NT2/D1 (cell line): ENCODE measurements around the gene SAE1.
A peak's percentile ranks its signal among the peaks of the same experiment; 100 is the strongest.

ENCODE experiments used
- DNase-seq: peaks from one replicate; pipeline ENCODE4 v3.0.0-alpha.2; 2011; ENCODE audit warnings: low read depth, low spot score
- H3K27me3 ChIP-seq: 2 replicates; pipeline ENCODE4 v1.6.0; 2011; ENCODE audit warnings: mild to moderate bottlenecking; ENCODE audit not compliant: insufficient read length, insufficient read depth
- H3K36me3 ChIP-seq: 2 replicates; pipeline ENCODE4 v1.6.1; 2011; ENCODE audit warnings: mild to moderate bottlenecking, low read length, mixed read lengths; ENCODE audit not compliant: insufficient read depth, insufficient read length
- H3K4me1 ChIP-seq: 2 replicates; pipeline ENCODE4 v1.5.1; 2011; ENCODE audit not compliant: insufficient read depth, insufficient read length
- H3K4me3 ChIP-seq: 2 replicates; pipeline ENCODE4 v1.5.1; 2011; ENCODE audit warnings: low read depth; ENCODE audit not compliant: insufficient read length
- H3K9ac ChIP-seq: 2 replicates; pipeline ENCODE4 v1.6.0; 2011; ENCODE audit warnings: low read depth; ENCODE audit not compliant: insufficient read length
- H3K9me3 ChIP-seq: 2 replicates; pipeline ENCODE4 v1.5.1; 2011; ENCODE audit warnings: mild to moderate bottlenecking, low read length; ENCODE audit not compliant: insufficient read depth
- SUZ12 ChIP-seq: IDR thresholded peaks from 2 replicates; pipeline ENCODE4 v1.6.1; 2011; ENCODE audit not compliant: insufficient read length, insufficient read depth; ENCODE audit errors: extremely low read depth
- YY1 ChIP-seq: IDR thresholded peaks from 2 replicates; pipeline ENCODE4 v1.6.1; 2011; ENCODE audit not compliant: insufficient read length, insufficient read depth
- ZNF274 ChIP-seq: IDR thresholded peaks from 2 replicates; pipeline ENCODE4 v1.6.1; 2011; ENCODE audit warnings: mild to moderate bottlenecking, low read depth, low read length

Gene SAE1

DNA sequence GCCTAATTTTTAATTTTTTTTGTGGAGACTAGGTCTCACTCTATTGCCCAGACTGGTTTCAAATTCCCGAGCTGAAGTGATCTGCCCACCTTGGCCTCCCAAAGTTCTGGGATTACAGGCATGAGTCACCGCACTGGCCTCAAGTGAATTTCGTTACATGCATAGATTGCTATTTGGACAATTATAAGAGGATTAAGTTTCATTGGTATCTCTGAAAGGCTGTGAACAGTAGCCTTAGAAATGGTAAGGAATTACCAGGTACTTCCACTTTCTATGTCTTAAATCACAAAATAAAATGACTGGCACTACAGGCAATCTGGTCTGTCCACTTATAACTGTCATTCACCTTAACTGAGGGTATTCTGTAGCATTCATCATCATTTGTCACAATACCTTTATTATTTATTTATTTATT, 122.8 kb downstream of the SAE1 start:
- Histone ChIP-seq H3K27me3 (no peaks in the 10 kb centered on the region), H3K9me3 (no peaks in the 10 kb centered on the region), H3K4me1 (peaks cover 4% of the 10 kb centered on the region), H3K36me3 (peaks cover 4% of the 10 kb centered on the region), H3K4me3 (no peak overlapping the region), H3K9ac (no peak overlapping the region)
- TF ChIP-seq SUZ12 = no peak
- DNase-seq = no peak

DNA sequence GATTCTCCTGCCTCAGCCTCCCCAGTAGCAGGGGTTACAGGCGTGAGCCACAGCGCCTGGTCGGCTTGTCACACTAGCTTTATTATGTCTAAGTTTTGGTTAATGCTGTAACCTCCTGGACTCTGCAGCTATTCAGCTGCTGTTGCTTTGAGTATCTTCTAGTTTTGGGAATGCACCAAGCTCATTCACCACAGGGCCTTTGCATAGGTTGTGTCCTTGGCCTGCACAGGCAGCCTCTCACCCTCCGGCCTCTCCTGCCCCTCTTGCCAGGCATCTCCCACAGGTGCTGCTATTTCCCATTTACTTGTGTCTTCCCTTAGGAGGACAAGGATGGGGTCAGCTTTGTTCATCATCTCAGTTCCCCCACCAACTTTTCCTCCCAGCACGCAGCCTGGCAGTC, 123.3 kb downstream of the SAE1 start:
- Histone ChIP-seq H3K27me3 (no peaks in the 10 kb centered on the region), H3K4me1 (peaks cover 7% of the 10 kb centered on the region), H3K4me3 (no peak overlapping the region), H3K9me3 (no peaks in the 10 kb centered on the region), H3K9ac (no peak overlapping the region), H3K36me3 (peaks cover 9% of the 10 kb centered on the region)
- TF ChIP-seq YY1 (no peak), ZNF274 (no peak), SUZ12 (no peak)
- DNase-seq = no peak

DNA sequence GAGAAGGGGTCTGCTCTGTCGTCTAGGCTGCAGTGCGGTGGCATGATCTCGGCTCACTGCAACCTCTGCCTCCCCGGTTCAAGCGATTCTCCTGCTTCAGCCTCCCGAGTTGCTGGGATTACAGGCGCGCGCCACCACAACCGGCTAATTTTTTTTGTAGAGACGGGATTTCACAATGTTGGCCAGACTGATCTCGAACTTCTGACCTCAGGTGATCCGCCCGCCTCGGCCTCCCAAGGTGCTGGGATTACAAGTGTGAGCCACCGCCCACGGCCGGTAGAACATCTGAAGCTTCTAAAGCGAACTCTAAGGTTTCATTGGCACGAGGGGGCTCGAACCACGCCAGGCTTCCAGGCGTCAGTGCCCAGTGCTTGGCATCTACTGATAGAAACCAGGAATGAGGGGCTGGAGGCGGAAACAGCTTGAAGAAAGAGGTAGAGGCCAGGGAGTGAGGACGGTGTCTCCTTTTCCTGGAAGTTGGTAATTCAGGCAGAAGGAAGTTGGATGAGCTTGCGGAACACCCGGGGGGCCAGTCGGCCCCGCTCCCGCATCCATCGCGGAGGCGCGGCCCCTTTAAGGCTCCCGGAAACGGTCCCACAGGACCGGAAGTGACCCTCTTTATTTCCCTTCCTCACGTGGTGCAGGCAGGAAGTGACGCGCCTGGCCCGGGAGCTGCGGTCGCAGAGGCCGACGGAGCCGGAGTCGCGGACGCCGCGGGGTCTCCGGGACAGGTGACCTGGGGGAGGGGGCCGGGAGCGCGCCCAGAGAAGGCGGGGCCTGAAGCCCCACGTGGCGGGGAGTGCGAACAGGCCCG, 125.5 kb downstream of the SAE1 start, which contains the start of gene CCDC9:
TSS of gene CCDC9 (plus strand) at position 647 of the 814 bp plus-strand sequence. CDS start 1,876 bp downstream, outside the sequence.
- Histone ChIP-seq H3K4me1 (peaks cover 16% of the 10 kb centered on the region), H3K4me3 (peak within 1 kb of the TSS; percentile 76), H3K9ac (peak within 1 kb of the TSS; percentile 86), H3K27me3 (no peaks in the 10 kb centered on the region), H3K36me3 (peaks cover 30% of the 10 kb centered on the region), H3K9me3 (no peaks in the 10 kb centered on the region)
- TF ChIP-seq ZNF274 (no peak), SUZ12 (no peak)
- DNase-seq = peak; percentile 88

DNA sequence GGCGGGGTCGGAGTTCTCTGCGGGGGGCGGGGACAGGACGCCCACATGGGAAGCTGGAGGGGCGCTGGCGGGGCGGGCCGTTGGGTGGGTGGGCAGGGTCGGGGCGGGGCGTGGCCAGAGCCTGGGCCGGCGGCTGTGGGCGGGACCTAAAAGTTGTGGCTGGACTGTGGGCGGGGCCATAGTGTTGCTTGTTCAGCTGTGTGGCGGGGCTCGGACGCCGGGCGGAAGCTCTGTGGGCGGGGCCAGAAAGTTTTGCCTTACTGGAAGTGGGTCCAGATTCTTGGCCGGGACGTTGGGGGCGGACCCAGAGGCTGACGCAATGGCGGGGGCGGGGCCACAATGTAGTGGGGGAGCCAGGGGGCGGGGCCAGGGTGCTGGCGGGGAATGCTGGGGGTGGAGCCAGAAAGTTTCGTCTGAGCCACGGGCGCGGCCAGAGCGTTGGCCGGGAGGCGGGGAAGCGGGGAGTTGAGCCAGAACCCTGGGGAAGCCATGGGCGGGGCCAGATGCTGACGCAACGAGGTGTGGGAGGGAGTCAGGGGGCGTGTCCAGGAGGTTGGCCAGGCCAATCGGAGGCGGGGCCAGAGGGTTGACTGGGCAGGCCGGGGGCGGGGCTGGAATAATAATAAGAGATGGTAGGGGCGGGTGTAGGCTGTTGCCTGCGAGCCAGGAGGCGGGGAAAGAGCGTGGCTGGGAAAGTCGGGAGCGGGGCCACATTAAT, 126.2 kb downstream of the SAE1 start:
- H3K36me3 ChIP-seq = peaks cover 33% of the 10 kb centered on the region
- H3K9ac ChIP-seq = no peak overlapping the region
- H3K4me3 ChIP-seq = peak overlapping the region; percentile 76
- no peaks in the 10 kb centered on the region for H3K9me3 ChIP-seq
- H3K4me1 ChIP-seq = peaks cover 16% of the 10 kb centered on the region
- DNase-seq = peak; percentile 93
- H3K27me3 ChIP-seq = no peaks in the 10 kb centered on the region
- TF ChIP-seq ZNF274 = no peak
- TF ChIP-seq YY1 = no peak
- no peak for TF ChIP-seq SUZ12

DNA sequence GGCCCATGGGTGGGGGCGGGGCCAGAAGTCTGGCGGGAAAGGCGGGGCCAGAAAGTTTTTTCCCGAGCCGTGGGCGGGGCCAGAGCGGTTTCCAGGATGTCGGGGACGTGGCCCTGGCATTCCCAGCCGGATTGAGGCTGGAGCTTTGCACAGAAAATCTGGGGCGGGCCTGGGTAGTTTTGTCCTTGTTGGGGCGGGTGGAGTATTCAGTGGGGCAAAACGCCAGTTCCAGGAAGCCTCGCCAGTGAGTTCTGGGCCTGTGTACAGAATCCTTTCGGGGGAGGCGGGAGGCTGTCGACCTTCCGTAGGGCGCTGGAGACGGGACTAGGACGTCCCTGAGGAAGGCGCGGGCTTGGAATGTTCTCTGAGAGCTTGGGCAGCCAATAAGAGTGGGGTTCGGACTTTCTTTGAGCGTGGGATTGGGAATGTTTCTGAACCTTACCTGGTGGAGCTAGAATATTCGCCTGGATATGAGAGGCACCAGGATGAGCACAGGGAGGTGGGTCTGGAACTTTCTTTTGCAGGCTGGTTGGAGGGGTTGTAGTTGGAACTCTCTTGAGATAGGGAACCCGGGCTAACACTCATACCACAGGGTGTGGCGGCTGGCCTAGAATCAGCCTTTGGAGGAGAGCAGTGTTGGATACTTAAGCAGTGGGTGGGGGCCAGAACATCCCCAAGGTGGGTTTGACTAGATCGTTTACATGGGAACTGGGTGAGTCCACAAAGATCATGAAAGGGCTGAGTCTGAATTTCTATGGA, 127.0 kb downstream of the SAE1 start:
- H3K9ac ChIP-seq = peak overlapping the region; percentile 84
- DNase-seq = no peak
- H3K9me3 ChIP-seq = no peaks in the 10 kb centered on the region
- H3K27me3 ChIP-seq = no peaks in the 10 kb centered on the region
- peaks cover 16% of the 10 kb centered on the region for H3K4me1 ChIP-seq
- peaks cover 37% of the 10 kb centered on the region for H3K36me3 ChIP-seq
- TF ChIP-seq ZNF274 (no peak), SUZ12 (no peak), YY1 (no peak)
- H3K4me3 ChIP-seq = peak overlapping the region; percentile 71

DNA sequence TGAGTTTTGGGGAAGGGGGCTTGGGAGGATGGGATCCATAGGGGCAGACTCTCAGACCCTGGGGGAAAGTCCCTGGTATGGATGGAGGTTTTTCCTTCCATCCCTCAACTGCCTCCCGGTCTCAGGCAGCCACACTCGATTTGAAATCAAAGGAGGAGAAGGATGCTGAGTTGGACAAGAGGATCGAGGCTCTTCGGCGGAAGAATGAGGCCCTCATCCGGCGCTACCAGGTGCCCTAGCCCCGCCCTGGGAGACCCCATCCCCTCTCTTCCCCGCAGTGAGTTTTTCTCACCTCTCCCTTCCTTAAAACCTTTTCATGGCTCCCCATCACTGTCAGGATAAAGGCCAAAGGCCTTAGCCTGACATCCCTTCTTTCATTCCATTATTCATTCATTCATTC, 127.8 kb downstream of the SAE1 start:
- peaks cover 16% of the 10 kb centered on the region for H3K4me1 ChIP-seq
- no peaks in the 10 kb centered on the region for H3K9me3 ChIP-seq
- no peaks in the 10 kb centered on the region for H3K27me3 ChIP-seq
- peak overlapping the region; percentile 71 for H3K4me3 ChIP-seq
- H3K9ac ChIP-seq = peak overlapping the region; percentile 84
- no peak for DNase-seq
- H3K36me3 ChIP-seq = peaks cover 45% of the 10 kb centered on the region
- TF ChIP-seq YY1 = no peak
- TF ChIP-seq ZNF274 = no peak
- TF ChIP-seq SUZ12 = no peak
